Naive thymus-derived CD4-positive, alpha-beta T cell (primary cell): ENCODE measurements around the gene ELK3. TPM values are rescaled to one million over a fixed set of nuclear protein-coding genes. Genes with fewer than 3 reads are reported as not detected.

ENCODE experiments used
- ATAC-seq: fragments of 150-1000 bp; cut with Tn5 transposase; 2 replicates; pipeline ENCODE4 v1.10.0; 2021; ENCODE audit warnings: mild to moderate bottlenecking, moderate library complexity
- CTCF ChIA-PET: fragments of 350-600 bp; sonication (Branson Sonifier 250); formaldehyde crosslinking; loops from one replicate; lab custom pipeline; 2021; ENCODE audit warnings: antibody characterized with exemption; lab: Charles Lee
- POLR2A ChIA-PET: fragments of 350-600 bp; sonication (Branson Sonifier 250); formaldehyde crosslinking; loops from one replicate; lab custom pipeline; 2021; ENCODE audit warnings: antibody characterized with exemption, inconsistent platforms; lab: Charles Lee
- DNase-seq, 9 donors: peaks; one replicate each; pipeline versions ENCODE4 v3.0.0 to v3.0.0-alpha.2; 2020 to 2022; ENCODE audit warnings: mixed read lengths in 1 of 9
- H3K27ac ChIP-seq: one replicate; pipeline ENCODE4 v1.7.0; 2013; ENCODE audit warnings: mild to moderate bottlenecking, low read depth, low read length, moderate library complexity
- H3K27me3 ChIP-seq, 2 donors: one replicate each; pipeline ENCODE4 v1.7.0; 2013; ENCODE audit warnings: low read length in 2 of 2, mild to moderate bottlenecking in 2 of 2, moderate library complexity in 2 of 2; ENCODE audit not compliant: control insufficient read depth in 2 of 2, insufficient read depth in 2 of 2
- H3K36me3 ChIP-seq, 3 experiments: 1 replicate in 2 of 3; 2 replicates in 1 of 3; pipeline ENCODE4 v1.7.0; 2013; ENCODE audit warnings: low read length in 3 of 3, mild to moderate bottlenecking in 3 of 3, moderate library complexity in 1 of 3; ENCODE audit not compliant: insufficient read depth in 3 of 3, control insufficient read depth in 2 of 3
- H3K4me1 ChIP-seq, 2 donors: one replicate each; pipeline ENCODE4 v1.7.0; 2013; ENCODE audit warnings: low read length in 2 of 2, mild to moderate bottlenecking in 2 of 2, moderate library complexity in 1 of 2; ENCODE audit not compliant: control insufficient read depth in 2 of 2, insufficient read depth in 2 of 2
- H3K4me3 ChIP-seq: 2 replicates; pipeline ENCODE4 v1.7.0; 2013; ENCODE audit warnings: mild to moderate bottlenecking, low read length
- H3K9me3 ChIP-seq, 3 experiments: 1 replicate in 2 of 3; 2 replicates in 1 of 3; pipeline ENCODE4 v1.7.0; 2013; ENCODE audit warnings: low read length in 3 of 3; ENCODE audit not compliant: control insufficient read depth in 2 of 3
- H3K27ac Mint-ChIP-seq, 9 donors: one replicate each; pipeline ENCODE4 v1.8.0; 2020 to 2022; ENCODE audit warnings: mixed read lengths in 9 of 9, mild to moderate bottlenecking in 8 of 9, moderate library complexity in 5 of 9, inconsistent platforms in 2 of 9
- H3K27me3 Mint-ChIP-seq, 5 donors: one replicate each; pipeline ENCODE4 v1.8.0; 2021 to 2022; ENCODE audit warnings: mixed read lengths in 5 of 5, mild to moderate bottlenecking in 1 of 5
- H3K36me3 Mint-ChIP-seq, 5 donors: one replicate each; pipeline ENCODE4 v1.8.0; 2020 to 2022; ENCODE audit warnings: mixed read lengths in 5 of 5, mild to moderate bottlenecking in 3 of 5, inconsistent platforms in 1 of 5
- H3K4me1 Mint-ChIP-seq, 7 donors: one replicate each; pipeline ENCODE4 v1.8.0; 2020 to 2022; ENCODE audit warnings: mixed read lengths in 7 of 7, mild to moderate bottlenecking in 3 of 7, inconsistent platforms in 1 of 7
- H3K4me3 Mint-ChIP-seq, 10 donors: one replicate each; pipeline ENCODE4 v1.8.0; 2020 to 2022; ENCODE audit warnings: mild to moderate bottlenecking in 10 of 10, mixed read lengths in 10 of 10, moderate library complexity in 6 of 10, inconsistent platforms in 2 of 10
- H3K9me3 Mint-ChIP-seq, 11 donors: one replicate each; pipeline ENCODE4 v1.8.0; 2020 to 2022; ENCODE audit warnings: mixed read lengths in 11 of 11, mild to moderate bottlenecking in 4 of 11, inconsistent platforms in 1 of 11, moderate library complexity in 1 of 11
- intact Hi-C, 2 donors: fragments of 100-400 bp; cut with micrococcal nuclease; formaldehyde crosslinking; loops; one replicate each; pipeline ENCODE4 v1.15.1; 2023
- polyA plus RNA-seq, 2 donors: library from polyadenylated mRNA; unstranded; fragments of 300-500 nt; fragmentation: Illumina TruSeq; gene quantifications; one replicate each; pipeline ENCODE4 v1.2.3, GENCODE V29; 2021
- total RNA-seq, 6 experiments: library from RNA in 5 of 6; stranded (reverse) in 5 of 6; gene quantifications; 1 replicate in 5 of 6; 2 replicates in 1 of 6; pipeline ENCODE4 v1.2.3 and lab custom pipeline; 2021 to 2026

The ELK3 gene
- total and polyA plus RNA-seq, 7 experiments from 2014 or later, result 16.8 to 52.3 (median 29.4) TPM

- peak overlapping the region; percentile 78 to 99 (median 96) for H3K27ac Mint-ChIP-seq
- H3K27ac ChIP-seq, result peak overlapping the region; percentile 62
Measured at GRCh38 chr12:96210376-96211055, 16.3 kb downstream of the ELK3 start.

GRCh38 chr12:96211988-96212387, 17.8 kb downstream of the ELK3 start:
- H3K27ac ChIP-seq, result peak overlapping the region; percentile 62
- intact Hi-C loops, result no loop called here
- no peaks in the 10 kb centered on the region for H3K9me3 ChIP-seq
- POLR2A ChIA-PET, result interaction anchor here (0.7 to 6.6 kb wide), 8 partner anchors 10 to 188 kb away, joined by 3 to 118 read pairs (median 8); partner anchors contain the start of genes CDK17 and LTA4H
- Mint-ChIP-seq H3K4me3 (peak overlapping the region; percentile 63 to 90 (median 78)), H3K27me3 (no peaks in the 10 kb centered on the region), H3K4me1 (peaks cover 62 to 92% (median 88%) of the 10 kb centered on the region in 7 donors), H3K9me3 (no peaks in the 10 kb centered on the region), H3K27ac (peak overlapping the region; percentile 30 to 99 (median 85)), H3K36me3 (peaks cover 0 to 14% (median 0%) of the 10 kb centered on the region in 5 donors)
- CTCF ChIA-PET, result interaction anchor here (0.5 to 8.7 kb wide), 15 partner anchors 10 to 1501 kb away, joined by 3 to 127 read pairs (median 4); partner anchors contain the start of gene CDK17
- no peaks in the 10 kb centered on the region for H3K27me3 ChIP-seq
- DNase-seq (no peak), ATAC-seq (no peak)
- no peak overlapping the region for H3K4me3 ChIP-seq
- peaks cover 48 to 83% of the 10 kb centered on the region in 2 donors for H3K4me1 ChIP-seq
- no peaks in the 10 kb centered on the region for H3K36me3 ChIP-seq

More at GRCh38 chr12:96210376-96211055, 16.3 kb downstream of the ELK3 start:
- DNase-seq, result peak in 8 of 9 donors; percentile 44 to 57 (median 52)
- peaks cover 72 to 98% (median 93%) of the 10 kb centered on the region in 7 donors for H3K4me1 Mint-ChIP-seq
- H3K27me3 Mint-ChIP-seq, result no peaks in the 10 kb centered on the region
- H3K4me3 Mint-ChIP-seq, result peak overlapping the region; percentile 78 to 97 (median 90)
- no peaks in the 10 kb centered on the region for H3K9me3 Mint-ChIP-seq
- Histone ChIP-seq H3K27me3 (no peaks in the 10 kb centered on the region), H3K4me3 (peak overlapping the region; percentile 19), H3K4me1 (peaks cover 61 to 93% of the 10 kb centered on the region in 2 donors), H3K9me3 (no peaks in the 10 kb centered on the region), H3K36me3 (no peaks in the 10 kb centered on the region)
- ChIA-PET CTCF (interaction anchor here (0.7 to 8.7 kb wide), 10 partner anchors 8 to 307 kb away, joined by 3 to 127 read pairs (median 5); no protein-coding TSS in a partner anchor), POLR2A (interaction anchor here (0.6 to 6.6 kb wide), 14 partner anchors 9 to 306 kb away, joined by 3 to 118 read pairs (median 4); partner anchors contain the start of genes CCDC38, CDK17 and LTA4H)
- intact Hi-C loops, result loop anchor here in 1 of 2 donors (1.0 kb wide), 1 partner anchor 15 kb away; no protein-coding TSS in a partner anchor
- peak; percentile 57 for ATAC-seq
- H3K36me3 Mint-ChIP-seq, result peaks cover 0 to 22% (median 0%) of the 10 kb centered on the region in 5 donors

- no peak overlapping the region for H3K4me3 ChIP-seq
- H3K27ac ChIP-seq, result peak overlapping the region; percentile 62
Measured at GRCh38 chr12:96212456-96213375, 18.5 kb downstream of the ELK3 start.

GRCh38 chr12:96213869-96214268, 19.7 kb downstream of the ELK3 start:
- intact Hi-C loops, result loop anchor here (2.0 kb wide), 2 partner anchors 85 to 187 kb away; partner anchors contain the start of gene CDK17 (in 1 of the 2)
- H3K4me3 ChIP-seq, result no peak overlapping the region
- Mint-ChIP-seq H3K4me3 (peak overlapping the region in 5 of 10 donors; percentile 43 to 90 (median 50)), H3K9me3 (no peaks in the 10 kb centered on the region), H3K27ac (peak overlapping the region in 8 of 9 donors; percentile 30 to 99 (median 86)), H3K36me3 (peaks cover 0 to 20% (median 0%) of the 10 kb centered on the region in 5 donors), H3K27me3 (no peaks in the 10 kb centered on the region), H3K4me1 (peaks cover 49 to 82% (median 71%) of the 10 kb centered on the region in 7 donors)
- H3K4me1 ChIP-seq, result peaks cover 35 to 64% of the 10 kb centered on the region in 2 donors
- ATAC-seq (no peak), DNase-seq (no peak)
- H3K27ac ChIP-seq, result no peak overlapping the region
- CTCF ChIA-PET, result interaction anchor here (2.3 to 8.7 kb wide), 5 partner anchors 8 to 304 kb away, joined by 11 to 127 read pairs (median 65); no protein-coding TSS in a partner anchor
- H3K9me3 ChIP-seq, result no peaks in the 10 kb centered on the region
- no peaks in the 10 kb centered on the region for H3K27me3 ChIP-seq
- POLR2A ChIA-PET, result interaction anchor here (1.0 to 1.5 kb wide), 2 partner anchors 178 to 186 kb away, joined by 4 to 5 read pairs; partner anchors contain the start of genes CDK17 and LTA4H
- H3K36me3 ChIP-seq, result no peaks in the 10 kb centered on the region

More at GRCh38 chr12:96212456-96213375, 18.5 kb downstream of the ELK3 start:
- H3K4me1 ChIP-seq, result peaks cover 44 to 76% of the 10 kb centered on the region in 2 donors
- Mint-ChIP-seq H3K9me3 (no peaks in the 10 kb centered on the region), H3K4me1 (peaks cover 59 to 89% (median 80%) of the 10 kb centered on the region in 7 donors), H3K27me3 (no peaks in the 10 kb centered on the region), H3K4me3 (peak overlapping the region; percentile 6 to 90 (median 76)), H3K36me3 (peaks cover 0 to 18% (median 0%) of the 10 kb centered on the region in 5 donors), H3K27ac (peak overlapping the region; percentile 30 to 99 (median 85))
- no peaks in the 10 kb centered on the region for H3K36me3 ChIP-seq
- H3K27me3 ChIP-seq, result no peaks in the 10 kb centered on the region
- CTCF ChIA-PET, result interaction anchor here (0.8 to 8.7 kb wide), 11 partner anchors 15 to 304 kb away, joined by 3 to 127 read pairs (median 12); no protein-coding TSS in a partner anchor
- ATAC-seq, result no peak
- POLR2A ChIA-PET, result interaction anchor here (0.8 to 6.6 kb wide), 9 partner anchors 11 to 187 kb away, joined by 3 to 118 read pairs (median 7); partner anchors contain the start of genes CDK17 and LTA4H
- no peak for DNase-seq
- intact Hi-C loops, result no loop called here
- H3K9me3 ChIP-seq, result no peaks in the 10 kb centered on the region

- Histone ChIP-seq H3K9me3 (no peaks in the 10 kb centered on the region), H3K4me1 (peaks cover 25 to 44% of the 10 kb centered on the region in 2 donors), H3K4me3 (no peak overlapping the region), H3K36me3 (no peaks in the 10 kb centered on the region), H3K27me3 (no peaks in the 10 kb centered on the region), H3K27ac (no peak overlapping the region)
- H3K4me3 Mint-ChIP-seq, result peak overlapping the region in 6 of 10 donors; percentile 13 to 63 (median 16)
- no peak for DNase-seq
- intact Hi-C loops, result loop anchor here (1.0 to 5.0 kb wide), 11 partner anchors 17 to 300 kb away; partner anchors contain the start of genes LTA4H (in 2 of the 2) and CDK17 (in 1 of the 2)
- POLR2A ChIA-PET, result interaction anchor here (0.8 to 1.7 kb wide), 7 partner anchors 17 to 301 kb away, joined by 3 to 11 read pairs (median 4); no protein-coding TSS in a partner anchor
- no peaks in the 10 kb centered on the region for H3K27me3 Mint-ChIP-seq
- peaks cover 38 to 76% (median 64%) of the 10 kb centered on the region in 7 donors for H3K4me1 Mint-ChIP-seq
- H3K27ac Mint-ChIP-seq, result peak overlapping the region in 4 of 9 donors; percentile 58 to 93 (median 68)
- H3K9me3 Mint-ChIP-seq, result no peaks in the 10 kb centered on the region
- ATAC-seq, result no peak
- CTCF ChIA-PET, result interaction anchor here (0.7 to 8.7 kb wide), 29 partner anchors 8 to 302 kb away, joined by 3 to 127 read pairs (median 4); partner anchors contain the start of gene CDK17
- H3K36me3 Mint-ChIP-seq, result peaks cover 0 to 26% (median 0%) of the 10 kb centered on the region in 5 donors
Measured at GRCh38 chr12:96215919-96216273, 21.7 kb downstream of the ELK3 start.
